IMR-90 (cell line): ENCODE data around the gene GPX1. TPM values are rescaled to one million over a fixed set of nuclear protein-coding genes. Genes with fewer than 3 reads are reported as not detected.

Source experiments
- ATAC-seq: fragments of 200-7000 bp; cut with Tn5 transposase; 2 replicates; pipeline ENCODE4 v1.9.1; 2020; ENCODE audit warnings: low read depth, mild to moderate bottlenecking, moderate library complexity
- BruUV-seq: library from RNA; stranded (reverse); fragments of 400-500 nt; replicated peaks from 2 replicates; lab custom pipeline; 2021; lab: Mats Ljungman, UMichigan
- CTCF ChIA-PET: fragments of 300-600 bp; formaldehyde crosslinking; extraction: SDS; loops from one replicate; lab custom pipeline; 2021; ENCODE audit warnings: antibody characterized with exemption; lab: Yijun Ruan, JAX
- POLR2A ChIA-PET: fragments of 300-600 bp; sonication (Branson Sonifier 250); formaldehyde crosslinking; loops from one replicate; lab custom pipeline; 2022; ENCODE audit warnings: antibody characterized with exemption; ENCODE audit not compliant: unreplicated experiment; lab: Charles Lee
- DNase-seq: peaks from one replicate; pipeline ENCODE4 v3.0.0; 2013
- H2AFZ ChIP-seq: replicated peaks from 2 replicates; pipeline ENCODE3; 2013; ENCODE audit warnings: low read length, mild to moderate bottlenecking; ENCODE audit not compliant: poor library complexity
- H2AK5ac ChIP-seq: 2 replicates; pipeline ENCODE4 v1.6.1; 2013; ENCODE audit warnings: low read depth, low read length, inconsistent platforms
- H2AK9ac ChIP-seq: replicated peaks from 2 replicates; pipeline ENCODE3; 2013; ENCODE audit warnings: mild to moderate bottlenecking, low read depth, low read length, moderate library complexity; ENCODE audit not compliant: poor library complexity
- H2BK120ac ChIP-seq: 2 replicates; pipeline ENCODE4 v1.6.1; 2013; ENCODE audit warnings: low read depth, low read length, inconsistent platforms
- H2BK15ac ChIP-seq: 3 replicates; pipeline ENCODE4 v1.6.1; 2013; ENCODE audit warnings: low read depth, low read length, inconsistent platforms
- H2BK20ac ChIP-seq: 2 replicates; pipeline ENCODE4 v1.6.1; 2013; ENCODE audit warnings: low read depth, mild to moderate bottlenecking, inconsistent platforms, low read length, moderate library complexity
- H2BK5ac ChIP-seq: 2 replicates; pipeline ENCODE4 v1.6.1; 2013; ENCODE audit warnings: mild to moderate bottlenecking, low read depth, low read length, inconsistent platforms; ENCODE audit not compliant: poor library complexity, severe bottlenecking
- H3K14ac ChIP-seq: replicated peaks from 2 replicates; pipeline ENCODE4 v1.6.1; 2013; ENCODE audit warnings: low read depth, low read length, inconsistent platforms
- H3K18ac ChIP-seq: 2 replicates; pipeline ENCODE4 v1.6.1; 2013; ENCODE audit warnings: low read depth, low read length, control low read depth
- H3K23ac ChIP-seq: 2 replicates; pipeline ENCODE4 v1.6.1; 2013; ENCODE audit warnings: low read depth, low read length, inconsistent platforms
- H3K27ac ChIP-seq: 2 replicates; pipeline ENCODE4 v1.5.1; 2013; ENCODE audit warnings: mild to moderate bottlenecking, control low read depth, low read length; ENCODE audit not compliant: insufficient read depth
- H3K27me3 ChIP-seq: 2 replicates; pipeline ENCODE4 v1.6.1; 2013; ENCODE audit warnings: low read length; ENCODE audit not compliant: control insufficient read depth, insufficient read depth
- H3K36me3 ChIP-seq: 2 replicates; pipeline ENCODE4 v1.6.1; 2013; ENCODE audit warnings: low read length, mixed read lengths; ENCODE audit not compliant: control insufficient read depth, insufficient read depth
- H3K4ac ChIP-seq: 2 replicates; pipeline ENCODE4 v1.6.1; 2013; ENCODE audit warnings: low read depth, low read length, inconsistent platforms
- H3K4me1 ChIP-seq: 2 replicates; pipeline ENCODE4 v1.6.1; 2013; ENCODE audit warnings: low read length, mixed read lengths; ENCODE audit not compliant: control insufficient read depth, insufficient read depth
- H3K4me2 ChIP-seq: 2 replicates; pipeline ENCODE4 v1.6.1; 2013; ENCODE audit warnings: low read depth, mild to moderate bottlenecking, control low read depth, low read length, moderate library complexity
- H3K4me3 ChIP-seq: 2 replicates; pipeline ENCODE4 v1.5.1; 2013; ENCODE audit warnings: low read depth, mild to moderate bottlenecking, control low read depth, low read length, moderate library complexity; ENCODE audit not compliant: insufficient read depth
- H3K56ac ChIP-seq: 2 replicates; pipeline ENCODE4 v1.6.1; 2013; ENCODE audit warnings: low read length, inconsistent platforms; ENCODE audit not compliant: insufficient read depth; ENCODE audit errors: extremely low read depth
- H3K79me1 ChIP-seq, 2 experiments: 2 replicates each; pipeline ENCODE4 v1.6.1; 2013; ENCODE audit warnings: low read length in 2 of 2, inconsistent platforms in 1 of 2, low read depth in 1 of 2
- H3K9ac ChIP-seq: 2 replicates; pipeline ENCODE4 v1.6.1; 2013; ENCODE audit warnings: low read depth, low read length, control low read depth
- H3K9me1 ChIP-seq: 2 replicates; pipeline ENCODE4 v1.6.1; 2013; ENCODE audit warnings: low read length, inconsistent platforms; ENCODE audit not compliant: insufficient read depth
- H3K9me3 ChIP-seq: 2 replicates; pipeline ENCODE4 v1.6.1; 2013; ENCODE audit warnings: low read length; ENCODE audit not compliant: control insufficient read depth, insufficient read depth
- H4K20me1 ChIP-seq: 2 replicates; pipeline ENCODE4 v1.6.1; 2013; ENCODE audit warnings: low read length, inconsistent platforms; ENCODE audit not compliant: insufficient read depth
- H4K5ac ChIP-seq: 2 replicates; pipeline ENCODE4 v1.6.1; 2013; ENCODE audit warnings: mild to moderate bottlenecking, low read depth, low read length, control low read depth
- H4K8ac ChIP-seq, 2 experiments: 2 replicates each; pipeline ENCODE4 v1.6.1; 2013; ENCODE audit warnings: low read depth in 2 of 2, low read length in 2 of 2, control low read depth in 1 of 2, inconsistent platforms in 1 of 2
- H4K91ac ChIP-seq: 2 replicates; pipeline ENCODE4 v1.6.1; 2013; ENCODE audit warnings: low read depth, low read length, inconsistent platforms; ENCODE audit not compliant: insufficient read depth
- BHLHE40 ChIP-seq: fragments of 150-350 bp; IDR thresholded peaks from 2 replicates; pipeline ENCODE4 v1.6.1; 2016; ENCODE audit warnings: mild to moderate bottlenecking, low read depth, low read length
- WGBS, 2 experiments: methylation state at CpG; one replicate each; pipeline versions ENCODE4 v1.1.5 to v1.1.7; 2013; ENCODE audit warnings: missing lambda C conversion rate in 2 of 2; ENCODE audit not compliant: insufficient read length in 1 of 2; ENCODE audit errors: extremely low coverage in 2 of 2; 5-methylcytosine and 5-hydroxymethylcytosine counted together
- dilution Hi-C: fragments of 300-500 bp; cut with HindIII; formaldehyde crosslinking; loops from one replicate; pipeline ENCODE4 v1.14.3; 2018; ENCODE audit warnings: low sequenced_read_pairs; ENCODE audit not compliant: unreplicated experiment
- in situ Hi-C: fragments of 300-500 bp; cut with MboI; formaldehyde crosslinking; loops from 3 replicates; pipeline ENCODE4 v1.14.3; 2019; ENCODE audit warnings: low sequenced_read_pairs, inconsistent platforms, mixed read lengths
- intact Hi-C: fragments of 100-400 bp; cut with micrococcal nuclease; formaldehyde crosslinking; loops from 2 replicates; pipeline ENCODE4 v1.10.0; 2022
- polyA plus RNA-seq, 3 experiments: library from polyadenylated mRNA; depleted of rRNA; stranded (reverse); fragments of >200 nt; gene quantifications; 2 replicates each; pipeline ENCODE4 v1.2.3, GENCODE V29; 2012; ENCODE audit warnings: low replicate concordance in 1 of 3
- total RNA-seq: library from RNA; depleted of rRNA; stranded (reverse); fragments of >200 nt; gene quantifications from 2 replicates; pipeline ENCODE4 v1.2.3, GENCODE V29; 2012
- TF ChIP-seq, protein P1 (sequence below): conservative IDR thresholded peaks from 2 replicates; pipeline ENCODE4 v1.5.1; 2012; ENCODE audit warnings: mild to moderate bottlenecking, low read depth, low read length, improper control_type of control experiment

GPX1 gene
- total and polyA plus RNA-seq, 2 of the 4 experiments (the other 2 are of a cell fraction) = 128 to 680 TPM

GRCh38 chr3:49343163-49343562 lies 15.0 kb downstream of the GPX1 start:
- DNase-seq = no peak
- intact Hi-C loops (no loop called here), dilution Hi-C loops (no loop called here), in situ Hi-C loops (loop anchor here (5.0 kb wide), 1 partner anchor 104 kb away; no protein-coding TSS in a partner anchor)
- no peak overlapping the region for H2BK120ac ChIP-seq
- no peak overlapping the region for H2AK5ac ChIP-seq
- peak overlapping the region; percentile 24 for H2BK5ac ChIP-seq
- H3K27ac ChIP-seq = no peak overlapping the region
- H4K91ac ChIP-seq = no peak overlapping the region
- H3K23ac ChIP-seq = no peak overlapping the region
- no peak overlapping the region for H2BK15ac ChIP-seq
- H3K4me1 ChIP-seq = peaks cover 14% of the 10 kb centered on the region
- ATAC-seq = no peak
- H3K56ac ChIP-seq = no peak overlapping the region
- no peak overlapping the region for H3K14ac ChIP-seq
- H4K5ac ChIP-seq = no peak overlapping the region
- H3K36me3 ChIP-seq = no peaks in the 10 kb centered on the region
- 100% methylated on average over 1 of the region's 3 CpGs; no CpG with 5 or more reads in 1 of the 2 experiments for WGBS, 2 experiments
- no peaks in the 10 kb centered on the region; the same call in 1 of the 2 replicates for H4K20me1 ChIP-seq
- no peak overlapping the region for H3K4ac ChIP-seq
- H3K9me3 ChIP-seq = no peaks in the 10 kb centered on the region
- no peak overlapping the region for H3K4me3 ChIP-seq
- H2AK9ac ChIP-seq = no peak overlapping the region
- CTCF ChIA-PET = interaction anchor here (0.7 to 0.8 kb wide), 2 partner anchors 9 to 160 kb away, joined by 3 to 6 read pairs; no protein-coding TSS in a partner anchor
- no peaks in the 10 kb centered on the region for H3K27me3 ChIP-seq
- POLR2A ChIA-PET = no interaction called here
- no TSS peak for BruUV-seq
- peaks cover 5% of the 10 kb centered on the region for H3K9me1 ChIP-seq
- H3K79me1 ChIP-seq = peaks cover 0 to 31% of the 10 kb centered on the region in 2 experiments; a peak in 3 of 4 replicates
- H3K9ac ChIP-seq = no peak overlapping the region
- H4K8ac ChIP-seq = no peak overlapping the region
- TF ChIP-seq BHLHE40 = no peak
- TF ChIP-seq, protein P1, sequence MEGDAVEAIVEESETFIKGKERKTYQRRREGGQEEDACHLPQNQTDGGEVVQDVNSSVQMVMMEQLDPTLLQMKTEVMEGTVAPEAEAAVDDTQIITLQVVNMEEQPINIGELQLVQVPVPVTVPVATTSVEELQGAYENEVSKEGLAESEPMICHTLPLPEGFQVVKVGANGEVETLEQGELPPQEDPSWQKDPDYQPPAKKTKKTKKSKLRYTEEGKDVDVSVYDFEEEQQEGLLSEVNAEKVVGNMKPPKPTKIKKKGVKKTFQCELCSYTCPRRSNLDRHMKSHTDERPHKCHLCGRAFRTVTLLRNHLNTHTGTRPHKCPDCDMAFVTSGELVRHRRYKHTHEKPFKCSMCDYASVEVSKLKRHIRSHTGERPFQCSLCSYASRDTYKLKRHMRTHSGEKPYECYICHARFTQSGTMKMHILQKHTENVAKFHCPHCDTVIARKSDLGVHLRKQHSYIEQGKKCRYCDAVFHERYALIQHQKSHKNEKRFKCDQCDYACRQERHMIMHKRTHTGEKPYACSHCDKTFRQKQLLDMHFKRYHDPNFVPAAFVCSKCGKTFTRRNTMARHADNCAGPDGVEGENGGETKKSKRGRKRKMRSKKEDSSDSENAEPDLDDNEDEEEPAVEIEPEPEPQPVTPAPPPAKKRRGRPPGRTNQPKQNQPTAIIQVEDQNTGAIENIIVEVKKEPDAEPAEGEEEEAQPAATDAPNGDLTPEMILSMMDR = no peak
- H3K4me2 ChIP-seq = no peak overlapping the region
- no peak overlapping the region for H2AFZ ChIP-seq
- no peak overlapping the region for H2BK20ac ChIP-seq
- H3K18ac ChIP-seq = no peak overlapping the region
